Measurements from ENCODE around the gene HCRTR2.
A peak's percentile ranks its signal among the peaks of the same experiment; 100 is the strongest.
"Not testable (repeated sequence)": the region's sequence is repeated elsewhere in the genome, so short reads cannot be mapped to it uniquely, and the experiment has no call there.

The HCRTR2 gene

GRCh38 chr6:55227862-55228261, 53.5 kb downstream of the HCRTR2 start:
- Histone ChIP-seq H3K79me2 (ENCODE audit: insufficient read depth, low read depth) (no peaks in the 10 kb centered on the region), H3K4me2 (no peak overlapping the region), H3K27me3 (ENCODE audit: insufficient read depth, low read depth) (no peaks in the 10 kb centered on the region), H3K4me1 (ENCODE audit: low read depth, poor library complexity, severe bottlenecking) (no peaks in the 10 kb centered on the region), H3K36me3 (ENCODE audit: insufficient read depth) (no peaks in the 10 kb centered on the region), H3K4me3 (IDR thresholded peaks at IDR 0.05; ENCODE audit: insufficient read depth, low read depth, low read length) (no peak overlapping the region), H2AFZ (ENCODE audit: low read depth) (no peak overlapping the region), H3K9ac (no peak overlapping the region), H3K27ac (no peak overlapping the region), H4K20me1 (ENCODE audit: insufficient read depth) (no peaks in the 10 kb centered on the region)
- TF ChIP-seq CTCF (conservative IDR thresholded peaks at IDR 0.05; ENCODE audit: low read depth, low read length): no peak

GRCh38 chr6:55239099-55239498, 64.8 kb downstream of the HCRTR2 start:
- no peaks in the 10 kb centered on the region for H3K4me1 ChIP-seq (ENCODE audit: low read depth, poor library complexity, severe bottlenecking)
- H4K20me1 ChIP-seq (ENCODE audit: insufficient read depth): no peaks in the 10 kb centered on the region
- H3K4me2 ChIP-seq: no peak overlapping the region
- no peaks in the 10 kb centered on the region for H3K79me2 ChIP-seq (ENCODE audit: insufficient read depth, low read depth)
- H3K9ac ChIP-seq: no peak overlapping the region
- H3K27ac ChIP-seq: no peak overlapping the region
- H3K4me3 ChIP-seq (IDR thresholded peaks at IDR 0.05; ENCODE audit: insufficient read depth, low read depth, low read length): no peak overlapping the region
- no peaks in the 10 kb centered on the region for H3K27me3 ChIP-seq (ENCODE audit: insufficient read depth, low read depth)
- TF ChIP-seq CTCF (conservative IDR thresholded peaks at IDR 0.05; ENCODE audit: low read depth, low read length): no peak
- no peak overlapping the region for H2AFZ ChIP-seq (ENCODE audit: low read depth)
- no peaks in the 10 kb centered on the region for H3K36me3 ChIP-seq (ENCODE audit: insufficient read depth)

- H3K4me2 ChIP-seq; H4K20me1 ChIP-seq (ENCODE audit: insufficient read depth): not testable (repeated sequence)
Observed at GRCh38 chr6:55240975-55241605, 66.8 kb downstream of the HCRTR2 start.

GRCh38 chr6:55250400-55250799, 76.1 kb downstream of the HCRTR2 start:
- Histone ChIP-seq H3K36me3 (ENCODE audit: insufficient read depth) (no peaks in the 10 kb centered on the region), H3K27ac (no peak overlapping the region), H4K20me1 (ENCODE audit: insufficient read depth) (no peaks in the 10 kb centered on the region), H3K9ac (no peak overlapping the region), H3K27me3 (ENCODE audit: insufficient read depth, low read depth) (no peaks in the 10 kb centered on the region), H3K4me1 (ENCODE audit: low read depth, poor library complexity, severe bottlenecking) (no peaks in the 10 kb centered on the region), H3K79me2 (ENCODE audit: insufficient read depth, low read depth) (no peaks in the 10 kb centered on the region), H3K4me3 (IDR thresholded peaks at IDR 0.05; ENCODE audit: insufficient read depth, low read depth, low read length) (no peak overlapping the region), H3K4me2 (no peak overlapping the region), H2AFZ (ENCODE audit: low read depth) (no peak overlapping the region)
- TF ChIP-seq CTCF (conservative IDR thresholded peaks at IDR 0.05; ENCODE audit: low read depth, low read length): no peak

More at GRCh38 chr6:55240975-55241605, 66.8 kb downstream of the HCRTR2 start:
- not testable (repeated sequence) for H3K79me2 ChIP-seq (ENCODE audit: insufficient read depth, low read depth); H3K27me3 ChIP-seq (ENCODE audit: insufficient read depth, low read depth); H3K4me3 ChIP-seq (IDR thresholded peaks at IDR 0.05; ENCODE audit: insufficient read depth, low read depth, low read length); H3K9ac ChIP-seq; H3K36me3 ChIP-seq (ENCODE audit: insufficient read depth); H2AFZ ChIP-seq (ENCODE audit: low read depth); H3K27ac ChIP-seq; H3K4me1 ChIP-seq (ENCODE audit: low read depth, poor library complexity, severe bottlenecking)
- TF ChIP-seq CTCF (conservative IDR thresholded peaks at IDR 0.05; ENCODE audit: low read depth, low read length): peak; percentile 67

Data from KMS-11 (cell line).